PFSK-1 (cell line): ENCODE results near the gene VSIG10.

Experiments used
- POLR2AphosphoS5 ChIP-seq: IDR thresholded peaks from 2 replicates; pipeline ENCODE4 v1.6.1; 2012; ENCODE audit warnings: low read depth, mild to moderate bottlenecking, control low read depth, low read length, moderate library complexity
- SIN3A ChIP-seq: IDR thresholded peaks from 2 replicates; pipeline ENCODE4 v1.6.1; 2012; ENCODE audit warnings: mild to moderate bottlenecking, low read length, moderate library complexity, borderline replicate concordance; ENCODE audit not compliant: insufficient read depth
- TAF1 ChIP-seq: IDR thresholded peaks from 2 replicates; pipeline ENCODE4 v1.6.1; 2012; ENCODE audit warnings: low read length, control low read depth, borderline replicate concordance; ENCODE audit not compliant: insufficient read depth

DNA sequence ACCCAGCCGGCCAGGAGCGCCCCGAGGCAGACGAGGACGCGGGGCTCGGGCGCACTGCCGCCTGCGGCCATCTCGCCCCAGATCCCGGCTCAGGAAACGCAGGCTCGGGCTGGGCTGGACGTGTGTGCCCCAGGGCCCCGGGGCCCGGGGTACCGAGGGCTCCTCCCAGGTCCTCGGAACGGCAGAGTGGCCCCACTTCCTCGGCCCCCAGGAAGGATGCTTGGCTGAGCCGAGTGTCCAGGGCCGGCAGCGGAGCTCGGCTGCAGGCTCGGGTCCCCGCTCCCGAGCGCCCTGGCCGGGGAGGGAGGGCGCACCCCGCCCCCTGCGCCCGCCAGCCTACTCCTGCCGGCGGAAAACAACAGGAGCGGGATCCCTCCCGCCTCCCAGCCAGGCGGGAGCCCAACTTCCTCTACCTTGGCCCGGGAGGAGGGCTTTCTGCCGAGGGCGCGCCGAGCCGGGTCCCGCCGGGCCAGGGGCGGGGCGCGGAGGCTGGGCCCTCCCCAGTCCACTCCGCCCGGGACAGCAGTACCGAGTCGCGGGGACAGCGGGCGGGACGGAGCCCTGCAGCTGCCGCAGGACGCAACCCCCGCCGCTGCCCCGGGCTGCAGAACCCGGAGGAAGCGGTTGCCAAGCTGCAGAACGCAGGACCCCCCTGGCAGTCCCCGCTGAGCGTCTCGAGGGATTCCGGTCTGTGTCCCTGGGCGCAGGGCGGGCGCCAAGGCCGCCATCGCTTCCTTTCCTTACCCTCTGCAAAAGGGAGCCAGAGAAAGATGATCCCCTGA, at the start of gene VSIG10:
- TF ChIP-seq POLR2AphosphoS5 (peak; percentile 64), SIN3A (peak; percentile 36; the same call in 1 of the 2 replicates), TAF1 (0 out of 2 replicates have a peak, but pooled peaks have one; percentile 66)
